Left colon (tissue), 2 donors: ENCODE measurements around the gene PEAK3. TPM values are rescaled to one million over a fixed set of nuclear protein-coding genes. Genes with fewer than 3 reads are reported as not detected.
A peak's percentile ranks its signal among the peaks of the same experiment; 100 is the strongest.

Source experiments
- ATAC-seq: fragments of 200-7000 bp; cut with Tn5 transposase; one replicate; pipeline ENCODE4 v1.9.1; 2020; ENCODE audit warnings: mild to moderate bottlenecking, moderate library complexity
- DNase-seq, 2 donors: peaks; one replicate each; pipeline ENCODE4 v3.0.0-alpha.2; 2020
- intact Hi-C, 2 donors: fragments of 100-400 bp; cut with DNase I in 1 of 2; cut with micrococcal nuclease in 1 of 2; formaldehyde crosslinking; loops; one replicate each; pipeline versions ENCODE4 v1.11.2 to v1.14.0; 2022; cut with DNase I, micrococcal nuclease
- total RNA-seq, 2 donors: library from RNA; stranded (reverse); fragmentation: NEBNext Ultra II Directional; extraction: Animal tissue kit (Norgen Biotek cat#: 25700); gene quantifications; one replicate each; pipeline ENCODE4 v1.2.1, GENCODE V29; 2021
- donor health status: DM: no; HTN: no; CAD: no.
- donor health status: DM: yes; HTN: yes; CAD: no.

PEAK3 gene
- total RNA-seq, 2 donors from 2014 or later, result 0.15 to 0.78 TPM

DNA sequence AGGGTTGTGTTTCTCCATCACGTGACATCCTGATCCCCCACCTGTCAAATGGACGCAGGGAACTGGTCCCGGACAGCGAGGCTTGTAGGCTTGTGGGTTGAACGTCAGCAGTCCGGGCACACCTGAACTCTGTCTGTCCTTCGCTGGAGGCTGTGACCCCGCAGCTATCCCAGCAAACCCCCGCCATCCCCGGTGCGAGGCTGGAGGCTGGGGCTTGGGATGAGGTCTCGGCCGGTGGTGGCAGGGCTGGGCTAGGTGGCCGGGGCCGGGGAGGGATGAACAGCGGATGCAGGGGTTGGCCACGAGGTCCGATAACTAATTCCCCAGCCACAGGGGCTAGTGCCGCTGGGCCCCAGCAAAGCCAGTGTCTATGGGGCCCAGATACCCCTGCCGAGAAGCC lies 37.6 kb upstream of the PEAK3 start:
- DNase-seq (no peak), ATAC-seq (no peak)
- intact Hi-C loops, result loop anchor here in 1 of 2 donors (5.0 kb wide), 1 partner anchor 37 kb away; the partner anchor contains the start of gene PEAK3

DNA sequence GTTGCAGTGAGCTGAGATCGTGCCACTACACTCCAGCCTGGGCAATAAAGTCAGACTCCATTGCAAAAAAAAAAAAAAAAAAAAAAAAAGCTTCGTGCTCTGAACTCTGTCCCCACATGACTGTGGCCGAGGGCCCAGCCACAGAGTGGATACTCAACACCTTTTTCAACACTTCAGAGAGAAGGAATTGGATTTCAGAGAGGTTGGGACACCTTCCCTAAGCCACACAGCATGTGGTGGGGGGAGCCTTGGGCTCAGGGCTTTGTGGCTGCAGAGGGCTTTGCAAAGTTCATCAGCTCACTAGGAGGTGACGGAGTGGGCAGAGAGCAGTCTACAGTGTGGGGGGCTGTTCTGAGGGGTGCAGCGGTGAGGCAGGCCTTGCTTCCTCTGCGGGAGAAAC lies 36.9 kb upstream of the PEAK3 start:
- DNase-seq (no peak), ATAC-seq (no peak)
- intact Hi-C loops, result loop anchor here in 1 of 2 donors (5.0 kb wide), 1 partner anchor 37 kb away; the partner anchor contains the start of gene PEAK3

DNA sequence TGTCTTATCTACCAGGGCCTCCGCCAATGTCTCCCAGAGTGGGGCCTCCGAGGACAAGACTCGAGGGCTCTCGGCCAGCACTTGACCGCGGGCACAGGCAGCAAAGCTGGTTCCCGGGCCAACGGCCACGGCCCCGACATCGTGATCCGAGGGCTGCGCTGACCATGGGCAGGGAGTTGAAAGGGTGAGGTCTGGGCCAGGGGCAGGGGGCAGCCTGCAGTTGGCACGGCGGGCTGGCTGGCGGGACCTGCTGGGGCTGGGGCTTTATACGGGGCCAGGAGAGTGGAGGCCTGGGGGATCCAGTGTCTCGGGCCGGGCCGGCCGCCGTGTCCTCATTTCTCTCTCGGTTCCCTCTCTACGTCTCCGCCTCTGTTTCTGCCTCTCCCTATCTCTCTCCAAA lies 35.8 kb upstream of the PEAK3 start:
- ATAC-seq, result no peak
- intact Hi-C loops, result loop anchor here in 1 of 2 donors (5.0 kb wide), 1 partner anchor 35 kb away; the partner anchor contains the start of gene PEAK3
- no peak for DNase-seq

DNA sequence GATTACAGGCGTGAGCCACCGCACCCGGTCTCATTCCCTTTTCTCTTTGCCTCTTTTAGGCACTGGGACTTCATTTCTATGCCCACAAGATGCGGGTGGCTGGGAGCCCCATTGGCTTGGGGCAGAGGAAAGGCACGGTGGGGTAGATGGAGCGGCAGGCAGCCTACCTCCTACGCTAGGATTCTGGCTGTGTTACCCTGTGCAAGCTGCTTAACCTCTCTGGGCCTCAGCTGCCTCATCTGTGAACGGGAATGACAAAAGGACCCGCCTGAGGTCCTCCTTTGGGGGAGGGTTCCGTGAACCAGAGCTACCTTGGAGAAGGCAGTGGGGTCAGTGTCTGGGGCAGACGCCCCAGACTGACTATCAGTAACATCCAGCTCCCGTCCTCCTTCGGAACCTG lies 35.3 kb upstream of the PEAK3 start:
- DNase-seq (peak in 1 of 2 donors; percentile 2), ATAC-seq (no peak)
- intact Hi-C loops, result loop anchor here in 1 of 2 donors (5.0 kb wide), 1 partner anchor 35 kb away; the partner anchor contains the start of gene PEAK3

DNA sequence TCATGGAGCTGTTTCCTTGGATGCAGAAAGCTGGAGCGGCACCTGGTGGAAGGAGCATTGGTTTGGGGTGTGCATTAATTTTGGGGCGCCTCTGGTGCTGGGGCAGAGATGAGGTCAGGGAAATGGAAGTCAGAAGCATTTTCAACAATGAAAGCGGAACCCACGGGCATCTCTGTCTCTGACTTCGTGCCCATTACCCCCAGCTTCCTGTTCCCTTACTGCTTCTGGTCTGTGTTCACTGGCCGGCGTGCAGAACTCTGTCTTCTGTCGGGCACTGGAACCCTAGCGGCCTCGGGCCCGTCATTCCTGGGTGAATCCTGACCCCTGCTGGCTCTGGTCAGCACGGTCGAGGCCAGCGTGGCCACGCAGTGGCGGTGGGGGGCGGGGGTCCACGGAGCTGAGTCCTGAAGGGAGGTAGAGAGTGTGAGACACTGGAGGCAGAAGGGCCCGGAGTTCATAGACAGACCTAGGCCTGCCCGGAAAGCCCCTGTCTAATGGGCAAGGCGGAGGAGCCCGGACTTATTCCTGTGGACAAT lies 33.9 kb upstream of the PEAK3 start:
- ATAC-seq, result peak; percentile 96
- peak; percentile 65 to 72 for DNase-seq
- intact Hi-C loops, result loop anchor here in 1 of 2 donors (5.0 kb wide), 1 partner anchor 34 kb away; the partner anchor contains the start of gene PEAK3

DNA sequence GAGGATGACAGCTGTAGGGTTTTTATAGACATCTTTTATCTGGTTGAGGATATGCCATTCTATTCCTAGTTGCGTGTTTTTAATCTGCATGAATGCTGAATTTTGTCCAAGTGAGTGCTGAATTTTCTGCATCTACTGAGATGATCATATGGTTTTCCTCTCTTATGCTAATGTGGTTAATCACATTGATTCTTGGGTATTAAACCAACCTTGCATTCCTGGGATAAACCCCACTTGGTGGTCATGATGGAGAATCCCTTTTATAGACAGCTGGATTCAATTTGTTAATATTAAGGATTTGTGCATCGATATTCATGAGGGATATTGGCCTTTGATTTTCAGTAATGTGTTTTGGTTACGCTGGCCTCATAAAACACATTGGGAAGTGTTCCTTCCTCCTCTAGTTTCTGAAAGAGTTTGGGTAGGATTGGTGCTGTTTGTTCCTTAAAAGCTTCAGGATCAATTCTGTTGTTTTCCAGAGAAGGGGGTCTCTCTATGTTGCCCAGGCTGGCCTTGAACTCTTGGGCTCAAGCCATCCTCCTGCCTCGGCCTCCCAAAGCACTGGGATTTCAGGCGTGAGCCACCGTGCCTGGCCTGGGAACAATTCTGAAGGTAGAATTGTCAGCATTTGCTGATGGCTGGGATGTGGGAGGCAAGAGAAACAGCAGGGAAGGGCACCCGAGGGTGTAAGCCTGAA lies 33.3 kb upstream of the PEAK3 start:
- intact Hi-C loops, result loop anchor here in 1 of 2 donors (5.0 kb wide), 1 partner anchor 33 kb away; the partner anchor contains the start of gene PEAK3
- DNase-seq (no peak), ATAC-seq (no peak)

DNA sequence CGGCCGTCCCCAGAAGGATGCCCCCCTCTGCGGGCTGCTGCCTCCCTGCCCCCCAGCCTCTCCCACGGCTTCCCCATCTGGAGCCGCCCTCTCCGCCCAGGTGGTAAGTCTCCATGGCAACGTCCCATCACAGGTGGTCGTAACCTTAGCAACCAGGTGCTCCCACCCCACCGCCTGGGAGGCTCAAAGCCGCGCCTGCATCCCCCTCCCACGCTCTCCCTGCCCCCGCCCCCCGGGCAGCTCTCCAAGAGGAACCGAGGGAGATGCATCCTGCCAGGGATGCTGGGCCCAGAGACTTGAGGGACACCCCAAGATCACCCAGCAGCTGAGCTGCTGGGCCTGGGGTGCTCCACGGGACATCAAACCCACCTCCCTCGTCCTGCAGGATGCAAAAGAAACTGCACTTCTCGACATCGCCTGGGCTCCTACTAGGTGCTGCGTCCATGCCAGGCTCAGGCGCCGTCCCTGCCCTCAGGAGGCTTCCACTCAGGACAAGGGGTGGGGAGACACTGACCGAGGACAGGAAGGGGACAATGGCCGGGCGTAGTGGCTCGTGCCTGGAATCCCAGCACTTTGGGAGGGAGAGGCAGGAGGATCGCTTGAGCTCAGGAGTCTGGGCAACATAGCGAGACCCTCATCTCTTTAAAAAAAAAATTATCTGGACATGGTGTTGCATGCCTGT lies 31.0 kb upstream of the PEAK3 start:
- DNase-seq (no peak), ATAC-seq (no peak)
- intact Hi-C loops, result no loop called here

DNA sequence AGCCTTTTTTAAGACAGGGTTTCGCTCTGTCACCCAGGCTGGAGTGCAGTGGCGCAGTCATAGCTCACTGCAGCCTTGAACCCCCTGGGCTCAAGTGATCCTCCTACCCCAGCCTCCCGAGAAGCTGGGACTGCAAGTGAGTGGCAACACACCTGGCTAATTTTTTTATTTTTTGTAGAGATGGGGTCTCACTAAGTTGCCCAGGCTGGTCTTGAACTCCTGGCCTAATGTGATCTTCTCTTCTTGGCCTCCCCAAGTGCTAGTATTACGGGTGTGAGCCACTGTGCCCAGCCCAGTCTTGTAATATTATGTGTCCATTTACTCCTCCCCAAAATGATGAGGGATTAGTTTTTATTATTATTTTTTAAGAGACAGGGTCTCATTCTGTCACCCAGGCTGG lies 29.1 kb upstream of the PEAK3 start:
- ATAC-seq (no peak), DNase-seq (no peak)
- intact Hi-C loops, result no loop called here

DNA sequence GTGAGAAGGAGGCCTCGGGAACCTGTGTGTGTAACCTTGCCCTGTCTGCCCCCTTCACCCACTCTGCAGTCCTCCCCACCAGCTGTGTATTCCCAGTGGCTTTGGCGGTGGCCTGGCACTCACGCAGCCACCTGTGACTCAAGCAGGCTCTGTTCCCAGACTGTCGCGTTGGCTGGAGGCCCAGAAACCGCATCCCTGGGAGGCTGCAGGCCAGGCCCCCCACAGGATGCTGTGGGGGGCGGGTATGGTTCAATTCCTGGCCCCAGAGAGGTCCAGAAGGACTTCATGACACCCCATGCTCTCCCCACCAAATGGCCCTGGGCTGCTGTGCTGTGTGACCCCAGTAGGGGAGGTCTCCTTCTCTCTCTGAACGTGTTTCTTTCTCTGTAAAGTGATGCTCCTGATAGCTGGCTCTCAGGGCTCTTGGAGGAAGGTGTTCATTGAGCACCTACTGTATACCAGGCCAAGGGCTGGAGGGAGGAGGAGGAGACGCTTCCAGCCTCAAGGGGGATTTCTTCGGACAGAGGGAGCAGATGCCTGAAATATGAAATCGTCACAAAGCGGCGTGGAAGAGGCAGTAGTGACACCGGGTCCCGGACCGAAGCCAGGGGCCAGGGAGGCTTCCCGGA lies 27.9 kb upstream of the PEAK3 start:
- ATAC-seq (no peak), DNase-seq (no peak)
- intact Hi-C loops, result no loop called here

DNA sequence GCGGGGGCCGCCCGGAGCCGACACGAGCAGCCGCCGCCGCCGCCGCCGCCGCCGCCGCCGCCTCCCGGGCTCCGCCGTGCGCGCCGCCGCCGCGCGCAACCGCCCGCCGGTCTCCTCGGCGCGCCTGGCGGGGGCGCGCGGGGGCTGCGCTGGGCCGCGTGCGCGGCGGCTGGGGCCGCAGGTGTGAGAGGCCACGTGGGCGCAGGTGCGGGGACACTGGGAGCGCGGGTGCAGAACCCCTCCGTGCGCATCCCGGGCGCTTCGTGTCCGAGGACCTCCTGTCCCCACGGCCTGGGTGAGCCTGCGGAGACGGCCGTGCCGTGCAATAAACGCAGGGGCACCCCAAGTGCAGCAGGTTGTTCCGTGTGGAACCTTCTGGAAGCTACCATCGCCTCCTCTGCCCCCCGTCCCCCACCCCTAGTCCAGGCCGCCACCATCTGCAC lies 26.2 kb upstream of the PEAK3 start, which contains the start of gene LINGO3:
TSS of gene LINGO3 (minus strand) at position 41 of the 443 bp plus-strand sequence. CDS start 16,378 bp downstream, outside the sequence.
- intact Hi-C loops, result no loop called here
- peak; percentile 38 for ATAC-seq

DNA sequence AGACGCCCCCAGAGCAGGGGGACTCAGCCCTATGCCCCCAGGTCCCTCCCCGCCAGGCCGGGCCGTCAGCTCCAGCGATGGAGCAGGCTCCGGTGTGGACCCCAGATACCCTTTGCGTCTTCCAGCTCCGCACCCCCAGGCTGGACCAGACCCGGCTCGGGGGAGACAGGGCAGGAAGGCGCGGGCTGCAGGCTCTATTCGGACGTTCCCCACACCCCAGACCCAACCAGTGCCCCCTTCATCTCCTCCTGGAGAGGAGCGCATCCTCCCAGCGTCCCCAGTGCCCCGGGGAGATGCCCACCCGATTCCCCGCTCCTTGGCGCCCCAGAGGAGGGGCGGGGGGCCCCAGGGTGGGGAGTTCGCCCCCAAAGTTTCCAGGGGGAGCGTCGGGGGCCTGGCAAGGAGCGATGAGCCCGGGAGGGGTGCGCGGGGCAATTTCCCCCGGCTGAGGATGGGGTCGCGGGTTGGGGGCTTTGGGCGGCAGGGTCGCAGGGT lies 25.6 kb upstream of the PEAK3 start:
- ATAC-seq, result no peak
- intact Hi-C loops, result no loop called here

More for the DNA sequence above, 26.2 kb upstream of the PEAK3 start, which contains the start of gene LINGO3:
- DNase-seq, result no peak

DNA sequence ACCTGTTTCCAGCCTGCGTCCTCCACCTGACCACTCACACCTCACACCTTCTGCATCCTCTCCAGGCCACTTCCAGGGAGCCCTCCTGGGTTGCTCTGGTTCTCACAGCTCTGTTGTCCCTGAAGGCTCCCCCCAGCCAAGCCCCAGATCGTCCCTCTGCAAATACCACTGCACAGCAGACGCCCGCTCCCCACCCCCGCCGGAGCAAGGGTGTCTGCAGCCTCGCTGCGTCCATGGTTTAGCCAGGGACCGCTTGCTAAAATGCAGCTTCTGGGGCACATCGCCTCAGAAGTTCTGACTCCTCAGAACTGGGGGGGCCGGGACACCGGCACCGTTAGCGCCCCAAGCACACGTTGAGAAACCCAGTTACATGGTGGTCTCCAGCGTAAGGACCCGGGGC lies 25.0 kb upstream of the PEAK3 start:
- ATAC-seq (no peak), DNase-seq (no peak)
- intact Hi-C loops, result no loop called here

More for the DNA sequence above, 25.6 kb upstream of the PEAK3 start:
- DNase-seq, result no peak

DNA sequence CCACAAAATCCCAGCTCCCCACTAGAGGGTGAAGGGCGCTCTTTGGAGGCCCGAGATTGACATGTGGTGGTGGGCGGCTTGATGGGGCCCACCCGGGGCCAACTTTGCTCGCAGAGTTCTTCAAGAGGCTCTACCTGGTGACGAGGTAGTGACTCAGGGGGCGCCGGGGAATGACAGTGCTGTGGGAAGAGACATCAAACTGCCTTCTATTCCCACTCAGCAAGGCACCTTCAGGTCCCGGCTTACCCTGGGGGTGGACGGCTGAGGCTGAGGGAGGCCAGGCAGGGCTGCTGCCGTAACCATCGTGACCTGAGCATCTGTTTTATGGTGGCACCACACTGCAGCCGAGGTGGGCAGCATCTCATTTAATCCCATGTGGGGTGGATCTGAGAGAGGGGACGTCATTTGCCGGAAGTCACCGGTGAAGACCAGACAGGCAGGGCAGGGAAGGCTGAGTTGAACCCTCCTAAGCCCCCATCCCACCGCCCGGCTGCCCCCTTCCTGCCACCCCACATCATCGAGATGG lies 24.4 kb upstream of the PEAK3 start:
- intact Hi-C loops, result no loop called here
- ATAC-seq, result no peak
- DNase-seq, result no peak

DNA sequence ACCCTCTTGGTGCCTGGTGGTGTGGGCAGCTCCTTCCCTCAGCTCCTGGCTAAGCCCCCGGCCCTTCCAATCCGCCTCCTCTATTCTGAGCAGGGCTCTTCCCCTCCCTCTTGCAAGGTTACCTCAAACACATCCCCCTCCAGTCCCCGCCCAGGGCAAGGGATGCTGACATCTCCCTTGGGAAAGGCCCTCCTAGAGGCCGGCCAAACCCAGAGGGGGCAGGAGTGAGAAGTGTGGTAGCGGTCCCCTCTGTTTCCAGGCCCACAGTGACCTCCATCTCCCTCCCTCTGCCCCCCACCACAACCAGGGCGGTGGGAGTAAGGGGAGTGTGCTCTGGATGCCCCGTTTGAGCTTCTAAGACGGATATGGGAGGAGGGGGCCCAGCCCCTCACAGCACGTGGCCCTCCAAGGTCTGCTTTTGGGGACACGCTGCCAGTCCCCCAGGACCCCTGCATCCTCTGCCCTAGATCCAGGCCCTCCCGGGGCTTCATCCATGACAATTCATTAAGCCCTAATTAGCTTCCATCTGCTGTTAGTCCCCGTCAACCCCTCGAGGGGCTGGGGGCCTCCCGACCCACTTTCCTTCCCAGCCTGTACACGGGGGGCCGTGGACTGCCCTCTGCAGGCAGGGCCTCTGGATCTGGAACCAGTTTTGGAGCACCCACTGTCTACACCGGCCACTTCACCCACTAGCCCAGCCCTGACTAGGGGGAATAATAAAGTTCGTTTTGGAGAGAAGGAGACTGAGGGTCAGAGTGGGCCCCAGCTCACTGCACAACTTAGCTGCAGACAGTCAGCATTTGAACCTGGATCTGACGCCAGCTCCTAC lies 23.7 kb upstream of the PEAK3 start:
- intact Hi-C loops, result no loop called here
- DNase-seq, result no peak
- ATAC-seq, result peak; percentile 8

DNA sequence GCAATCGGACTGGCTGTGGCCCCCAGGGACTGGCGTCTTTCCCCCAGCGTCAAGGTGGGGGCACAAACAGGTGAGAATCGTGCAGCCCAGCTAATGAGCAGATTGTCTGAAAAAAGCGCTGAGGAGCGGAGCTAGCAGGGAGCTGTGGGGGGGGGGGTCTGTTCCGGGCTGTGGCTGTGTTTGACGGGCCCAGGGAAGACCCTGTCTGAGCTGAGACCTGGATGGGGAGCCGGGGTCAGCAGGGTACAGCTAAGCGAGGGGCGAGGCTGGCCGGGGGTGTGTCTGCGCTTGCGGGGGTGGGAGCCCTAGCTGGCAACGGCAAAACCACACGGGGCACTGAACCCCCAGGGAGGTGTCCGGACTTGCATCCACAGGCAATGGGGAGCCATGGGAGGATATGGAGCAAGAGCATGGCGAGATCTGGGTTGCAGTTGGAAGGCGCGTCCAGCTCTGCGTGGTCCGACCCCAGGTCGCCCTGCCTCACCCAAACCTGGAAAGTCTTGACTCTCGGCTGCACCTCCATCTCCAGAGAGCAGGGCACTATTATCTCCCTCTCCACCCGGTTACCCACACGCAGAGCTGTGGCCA lies 21.3 kb upstream of the PEAK3 start:
- no peak for ATAC-seq
- intact Hi-C loops, result no loop called here
- no peak for DNase-seq

DNA sequence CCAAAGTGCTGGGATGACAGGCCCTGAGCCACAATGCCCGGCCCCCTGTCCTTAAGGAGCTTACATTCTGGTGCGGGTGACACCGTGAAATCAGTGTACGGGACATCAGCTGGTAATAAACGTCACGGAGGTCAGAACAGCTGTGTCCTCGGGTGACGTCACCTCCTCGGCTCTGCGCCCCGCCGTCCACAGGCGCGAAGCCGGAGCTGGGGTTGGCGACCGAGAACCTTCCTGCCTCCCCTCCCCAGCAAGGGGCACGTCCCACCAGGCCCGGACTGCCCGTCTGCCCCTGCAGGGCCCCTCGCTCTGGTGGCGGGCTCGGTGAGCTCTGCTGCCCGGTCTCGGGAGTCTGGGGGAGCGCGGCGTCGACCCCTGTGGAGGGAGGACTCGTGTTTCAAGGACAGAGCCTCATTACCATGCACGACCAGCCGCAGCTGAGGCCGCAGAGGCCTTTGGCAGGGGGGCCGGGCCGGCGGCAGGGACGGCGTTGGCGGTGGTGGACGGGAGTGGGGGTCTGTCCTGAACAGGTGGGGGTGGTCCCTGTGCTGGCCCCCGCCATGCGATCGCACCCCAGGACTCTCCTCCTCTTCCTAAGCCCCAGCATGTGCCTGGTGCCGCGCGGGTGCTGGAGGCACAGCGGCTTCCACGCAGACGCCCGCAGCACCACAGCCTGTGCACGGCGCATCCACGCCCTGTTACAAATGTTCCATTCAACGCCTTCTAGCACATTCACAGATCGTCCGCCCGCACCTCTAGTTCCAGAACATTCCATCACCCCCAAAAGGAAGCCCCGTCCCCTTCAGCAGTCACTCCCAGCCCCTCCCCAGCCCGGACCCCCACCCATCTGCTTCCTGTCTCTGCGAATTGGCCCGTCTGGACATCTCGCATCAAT lies 20.6 kb upstream of the PEAK3 start:
- DNase-seq, result peak; percentile 44 to 52
- intact Hi-C loops, result no loop called here

DNA sequence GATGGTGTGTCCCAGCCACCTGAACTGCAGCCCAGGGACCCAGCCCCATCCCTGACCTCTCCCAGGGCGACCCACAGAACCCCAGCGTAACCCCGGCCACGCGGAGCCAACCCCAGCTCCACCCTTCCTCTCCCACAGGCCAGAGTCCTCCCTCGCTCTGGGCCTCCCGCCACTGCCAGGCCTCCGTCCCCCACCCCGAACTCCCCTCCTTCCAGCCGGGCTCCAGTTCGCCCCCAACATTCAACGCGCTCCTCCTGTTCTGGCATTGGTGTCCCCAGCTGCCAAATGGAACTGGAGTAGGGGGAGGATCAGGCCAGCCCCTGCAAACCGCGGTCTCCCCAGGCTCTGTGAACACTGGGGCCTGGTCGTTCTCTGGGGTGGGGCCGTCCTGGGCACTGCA lies 18.6 kb upstream of the PEAK3 start:
- intact Hi-C loops, result no loop called here
- DNase-seq (no peak), ATAC-seq (no peak)

More for the DNA sequence above, 20.6 kb upstream of the PEAK3 start:
- ATAC-seq, result peak; percentile 27
